IMR-90 (cell line): Measurements from ENCODE around the gene PITRM1. TPM values are rescaled to one million over a fixed set of nuclear protein-coding genes. Genes with fewer than 3 reads are reported as not detected.

ENCODE experiments used
- ATAC-seq: fragments of 200-7000 bp; cut with Tn5 transposase; 2 replicates; pipeline ENCODE4 v1.9.1; 2020; ENCODE audit warnings: low read depth, mild to moderate bottlenecking, moderate library complexity
- BruUV-seq: library from RNA; stranded (reverse); fragments of 400-500 nt; replicated peaks from 2 replicates; lab custom pipeline; 2021; lab: Mats Ljungman, UMichigan
- CTCF ChIA-PET: fragments of 300-600 bp; formaldehyde crosslinking; extraction: SDS; loops from one replicate; lab custom pipeline; 2021; ENCODE audit warnings: antibody characterized with exemption; lab: Yijun Ruan, JAX
- POLR2A ChIA-PET: fragments of 300-600 bp; sonication (Branson Sonifier 250); formaldehyde crosslinking; loops from one replicate; lab custom pipeline; 2022; ENCODE audit warnings: antibody characterized with exemption; ENCODE audit not compliant: unreplicated experiment; lab: Charles Lee
- DNase-seq: peaks from one replicate; pipeline ENCODE4 v3.0.0; 2013
- H2AFZ ChIP-seq: replicated peaks from 2 replicates; pipeline ENCODE3; 2013; ENCODE audit warnings: low read length, mild to moderate bottlenecking; ENCODE audit not compliant: poor library complexity
- H2AK5ac ChIP-seq: 2 replicates; pipeline ENCODE4 v1.6.1; 2013; ENCODE audit warnings: low read depth, low read length, inconsistent platforms
- H2AK9ac ChIP-seq: replicated peaks from 2 replicates; pipeline ENCODE3; 2013; ENCODE audit warnings: mild to moderate bottlenecking, low read depth, low read length, moderate library complexity; ENCODE audit not compliant: poor library complexity
- H2BK120ac ChIP-seq: 2 replicates; pipeline ENCODE4 v1.6.1; 2013; ENCODE audit warnings: low read depth, low read length, inconsistent platforms
- H2BK15ac ChIP-seq: 3 replicates; pipeline ENCODE4 v1.6.1; 2013; ENCODE audit warnings: low read depth, low read length, inconsistent platforms
- H2BK20ac ChIP-seq: 2 replicates; pipeline ENCODE4 v1.6.1; 2013; ENCODE audit warnings: low read depth, mild to moderate bottlenecking, inconsistent platforms, low read length, moderate library complexity
- H2BK5ac ChIP-seq: 2 replicates; pipeline ENCODE4 v1.6.1; 2013; ENCODE audit warnings: mild to moderate bottlenecking, low read depth, low read length, inconsistent platforms; ENCODE audit not compliant: poor library complexity, severe bottlenecking
- H3K14ac ChIP-seq: replicated peaks from 2 replicates; pipeline ENCODE4 v1.6.1; 2013; ENCODE audit warnings: low read depth, low read length, inconsistent platforms
- H3K18ac ChIP-seq: 2 replicates; pipeline ENCODE4 v1.6.1; 2013; ENCODE audit warnings: low read depth, low read length, control low read depth
- H3K23ac ChIP-seq: 2 replicates; pipeline ENCODE4 v1.6.1; 2013; ENCODE audit warnings: low read depth, low read length, inconsistent platforms
- H3K27ac ChIP-seq: 2 replicates; pipeline ENCODE4 v1.5.1; 2013; ENCODE audit warnings: mild to moderate bottlenecking, control low read depth, low read length; ENCODE audit not compliant: insufficient read depth
- H3K27me3 ChIP-seq: 2 replicates; pipeline ENCODE4 v1.6.1; 2013; ENCODE audit warnings: low read length; ENCODE audit not compliant: control insufficient read depth, insufficient read depth
- H3K36me3 ChIP-seq: 2 replicates; pipeline ENCODE4 v1.6.1; 2013; ENCODE audit warnings: low read length, mixed read lengths; ENCODE audit not compliant: control insufficient read depth, insufficient read depth
- H3K4ac ChIP-seq: 2 replicates; pipeline ENCODE4 v1.6.1; 2013; ENCODE audit warnings: low read depth, low read length, inconsistent platforms
- H3K4me1 ChIP-seq: 2 replicates; pipeline ENCODE4 v1.6.1; 2013; ENCODE audit warnings: low read length, mixed read lengths; ENCODE audit not compliant: control insufficient read depth, insufficient read depth
- H3K4me2 ChIP-seq: 2 replicates; pipeline ENCODE4 v1.6.1; 2013; ENCODE audit warnings: low read depth, mild to moderate bottlenecking, control low read depth, low read length, moderate library complexity
- H3K4me3 ChIP-seq: 2 replicates; pipeline ENCODE4 v1.5.1; 2013; ENCODE audit warnings: low read depth, mild to moderate bottlenecking, control low read depth, low read length, moderate library complexity; ENCODE audit not compliant: insufficient read depth
- H3K56ac ChIP-seq: 2 replicates; pipeline ENCODE4 v1.6.1; 2013; ENCODE audit warnings: low read length, inconsistent platforms; ENCODE audit not compliant: insufficient read depth; ENCODE audit errors: extremely low read depth
- H3K79me1 ChIP-seq, 2 experiments: 2 replicates each; pipeline ENCODE4 v1.6.1; 2013; ENCODE audit warnings: low read length in 2 of 2, inconsistent platforms in 1 of 2, low read depth in 1 of 2
- H3K9ac ChIP-seq: 2 replicates; pipeline ENCODE4 v1.6.1; 2013; ENCODE audit warnings: low read depth, low read length, control low read depth
- H3K9me1 ChIP-seq: 2 replicates; pipeline ENCODE4 v1.6.1; 2013; ENCODE audit warnings: low read length, inconsistent platforms; ENCODE audit not compliant: insufficient read depth
- H3K9me3 ChIP-seq: 2 replicates; pipeline ENCODE4 v1.6.1; 2013; ENCODE audit warnings: low read length; ENCODE audit not compliant: control insufficient read depth, insufficient read depth
- H4K20me1 ChIP-seq: 2 replicates; pipeline ENCODE4 v1.6.1; 2013; ENCODE audit warnings: low read length, inconsistent platforms; ENCODE audit not compliant: insufficient read depth
- H4K5ac ChIP-seq: 2 replicates; pipeline ENCODE4 v1.6.1; 2013; ENCODE audit warnings: mild to moderate bottlenecking, low read depth, low read length, control low read depth
- H4K8ac ChIP-seq, 2 experiments: 2 replicates each; pipeline ENCODE4 v1.6.1; 2013; ENCODE audit warnings: low read depth in 2 of 2, low read length in 2 of 2, control low read depth in 1 of 2, inconsistent platforms in 1 of 2
- H4K91ac ChIP-seq: 2 replicates; pipeline ENCODE4 v1.6.1; 2013; ENCODE audit warnings: low read depth, low read length, inconsistent platforms; ENCODE audit not compliant: insufficient read depth
- BHLHE40 ChIP-seq: fragments of 150-350 bp; IDR thresholded peaks from 2 replicates; pipeline ENCODE4 v1.6.1; 2016; ENCODE audit warnings: mild to moderate bottlenecking, low read depth, low read length
- CEBPB ChIP-seq: IDR thresholded peaks from 2 replicates; pipeline ENCODE4 v1.6.1; 2012; ENCODE audit warnings: low read depth, low read length, improper control_type of control experiment
- CTCF ChIP-seq: conservative IDR thresholded peaks from 2 replicates; pipeline ENCODE4 v1.5.1; 2012; ENCODE audit warnings: mild to moderate bottlenecking, low read depth, low read length, improper control_type of control experiment
- ELK1 ChIP-seq: fragments of 150-350 bp; IDR thresholded peaks from 2 replicates; pipeline ENCODE4 v1.6.1; 2016; ENCODE audit warnings: low read depth, mild to moderate bottlenecking, low read length, moderate library complexity, borderline replicate concordance
- FOS ChIP-seq: fragments of 150-350 bp; IDR thresholded peaks from 2 replicates; pipeline ENCODE4 v1.6.1; 2016; ENCODE audit warnings: low read depth, low read length
- MAFK ChIP-seq: IDR thresholded peaks from 2 replicates; pipeline ENCODE4 v1.6.1; 2012; ENCODE audit warnings: low read depth, low read length, improper control_type of control experiment
- MXI1 ChIP-seq: IDR thresholded peaks from 2 replicates; pipeline ENCODE4 v1.6.1; 2012; ENCODE audit warnings: low read depth, mild to moderate bottlenecking, low read length, moderate library complexity, borderline replicate concordance
- NFE2L2 ChIP-seq: fragments of 150-350 bp; IDR thresholded peaks from 2 replicates; pipeline ENCODE4 v1.6.1; 2016; ENCODE audit warnings: low read depth, mild to moderate bottlenecking, low read length
- RCOR1 ChIP-seq: IDR thresholded peaks from 2 replicates; pipeline ENCODE4 v1.6.1; 2012; ENCODE audit warnings: mild to moderate bottlenecking, low read length, improper control_type of control experiment; ENCODE audit not compliant: insufficient replicate concordance
- RFX5 ChIP-seq: IDR thresholded peaks from 2 replicates; pipeline ENCODE4 v1.8.0; 2012; ENCODE audit warnings: low read depth, mild to moderate bottlenecking, low read length, moderate library complexity
- USF2 ChIP-seq: fragments of 150-350 bp; IDR thresholded peaks from 2 replicates; pipeline ENCODE4 v1.6.1; 2017; ENCODE audit warnings: mild to moderate bottlenecking, antibody characterized with exemption, low read length, low read depth
- WGBS, 2 experiments: methylation state at CpG; one replicate each; pipeline versions ENCODE4 v1.1.5 to v1.1.7; 2013; ENCODE audit warnings: missing lambda C conversion rate in 2 of 2; ENCODE audit not compliant: insufficient read length in 1 of 2; ENCODE audit errors: extremely low coverage in 2 of 2; 5-methylcytosine and 5-hydroxymethylcytosine counted together
- dilution Hi-C: fragments of 300-500 bp; cut with HindIII; formaldehyde crosslinking; loops from one replicate; pipeline ENCODE4 v1.14.3; 2018; ENCODE audit warnings: low sequenced_read_pairs; ENCODE audit not compliant: unreplicated experiment
- in situ Hi-C: fragments of 300-500 bp; cut with MboI; formaldehyde crosslinking; loops from 3 replicates; pipeline ENCODE4 v1.14.3; 2019; ENCODE audit warnings: low sequenced_read_pairs, inconsistent platforms, mixed read lengths
- intact Hi-C: fragments of 100-400 bp; cut with micrococcal nuclease; formaldehyde crosslinking; loops from 2 replicates; pipeline ENCODE4 v1.10.0; 2022
- polyA plus RNA-seq, 3 experiments: library from polyadenylated mRNA; depleted of rRNA; stranded (reverse); fragments of >200 nt; gene quantifications; 2 replicates each; pipeline ENCODE4 v1.2.3, GENCODE V29; 2012; ENCODE audit warnings: low replicate concordance in 1 of 3
- total RNA-seq: library from RNA; depleted of rRNA; stranded (reverse); fragments of >200 nt; gene quantifications from 2 replicates; pipeline ENCODE4 v1.2.3, GENCODE V29; 2012

PITRM1 gene
- total and polyA plus RNA-seq, 2 of the 4 experiments (the other 2 are of a cell fraction), result 97.1 to 124 TPM

- H3K4me3 ChIP-seq, result no peak overlapping the region
- DNase-seq (peak; percentile 100), ATAC-seq (peak; percentile 74)
- H4K91ac ChIP-seq, result peak overlapping the region; percentile 98
- H3K27ac ChIP-seq, result peak overlapping the region; percentile 98
- BruUV-seq, result no TSS peak
- H2AFZ ChIP-seq, result no peak overlapping the region
- in situ Hi-C loops, result no loop called here
- intact Hi-C loops, result loop anchor here (1.0 to 2.0 kb wide), 2 partner anchors 12 to 27 kb away; no protein-coding TSS in a partner anchor
- peak overlapping the region; percentile 72 for H3K4me2 ChIP-seq
- peak overlapping the region; percentile 73; the same call in 2 of the 3 replicates for H2BK15ac ChIP-seq
- no peaks in the 10 kb centered on the region for H3K9me3 ChIP-seq
- peak overlapping the region; percentile 75 for H3K56ac ChIP-seq
- H3K27me3 ChIP-seq, result no peaks in the 10 kb centered on the region
- H2AK5ac ChIP-seq, result no peak overlapping the region
- peaks cover 38 to 79% of the 10 kb centered on the region in 2 experiments for H3K79me1 ChIP-seq
- peak overlapping the region; percentile 52 to 71 for H4K8ac ChIP-seq
- 0% methylated on average over 3 of the region's 17 CpGs; no CpG with 5 or more reads in 1 of the 2 experiments for WGBS, 2 experiments
- peak overlapping the region; percentile 98 for H2BK5ac ChIP-seq
- peak overlapping the region; percentile 97 for H3K4ac ChIP-seq
- H3K9me1 ChIP-seq, result peaks cover 41% of the 10 kb centered on the region
- H3K9ac ChIP-seq, result peak overlapping the region; percentile 61; the same call in 1 of the 2 replicates
- H3K18ac ChIP-seq, result peak overlapping the region; percentile 91
- H2BK20ac ChIP-seq, result peak overlapping the region; percentile 91
- peak; percentile 96 for TF ChIP-seq NFE2L2
- peak; percentile 75 for TF ChIP-seq MAFK
- no peak for TF ChIP-seq USF2
- peak; percentile 32; the same call in 1 of the 2 replicates for TF ChIP-seq CEBPB
- no peak for TF ChIP-seq RCOR1
- TF ChIP-seq FOS, result peak; percentile 97
- no peak for TF ChIP-seq RFX5
- no peak for TF ChIP-seq ELK1
- peak; percentile 52; the same call in 1 of the 2 replicates for TF ChIP-seq MXI1
- TF ChIP-seq CTCF, result no peak
- TF ChIP-seq BHLHE40, result peak; percentile 74
- H3K4me1 ChIP-seq, result peaks cover 51% of the 10 kb centered on the region
- peaks cover 32% of the 10 kb centered on the region for H4K20me1 ChIP-seq
- dilution Hi-C loops, result no loop called here
- H2BK120ac ChIP-seq, result peak overlapping the region; percentile 97
- H3K14ac ChIP-seq, result peak overlapping the region; percentile 93
- H2AK9ac ChIP-seq, result no peak overlapping the region
- POLR2A ChIA-PET, result interaction anchor here (0.6 kb wide), 1 partner anchor 25 kb away, joined by 3 read pairs; no protein-coding TSS in a partner anchor
- peaks cover 30% of the 10 kb centered on the region for H3K36me3 ChIP-seq
- H3K23ac ChIP-seq, result peak overlapping the region; percentile 63; the same call in 1 of the 2 replicates
- CTCF ChIA-PET, result no interaction called here
- peak overlapping the region; percentile 85 for H4K5ac ChIP-seq
Measured at GRCh38 chr10:3095373-3096139, 77.0 kb downstream of the PITRM1 start.
